ENCODE results near the gene PAH. TPM values are rescaled to one million over a fixed set of nuclear protein-coding genes. Genes with fewer than 3 reads are reported as not detected.

The PAH gene
- polyA plus RNA-seq, 2 of the 4 experiments (the other 2 are of a cell fraction): not detected

DNA sequence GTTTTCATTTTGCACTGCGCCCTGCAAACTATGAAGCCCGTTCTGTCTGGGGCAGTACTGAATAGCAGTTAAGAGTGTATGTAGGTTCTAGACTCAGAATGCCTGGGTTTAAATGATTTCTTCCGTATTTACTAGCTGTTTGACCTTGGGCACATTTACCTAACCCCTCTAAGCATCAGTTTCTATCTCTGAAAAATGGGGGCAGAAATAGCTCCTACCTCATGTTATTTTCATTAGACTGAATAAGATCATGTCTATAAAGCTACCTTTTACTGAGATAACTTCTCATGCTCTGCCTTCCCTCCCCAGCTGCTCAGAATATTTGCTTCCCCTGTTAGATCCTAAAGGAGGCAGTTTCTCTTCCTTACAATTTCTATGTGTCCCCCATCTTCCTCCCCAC lies 5.7 kb downstream of the PAH start:
- no peak for TF ChIP-seq CBX8 (IDR thresholded peaks at IDR 0.05)
- TF ChIP-seq, protein P1, sequence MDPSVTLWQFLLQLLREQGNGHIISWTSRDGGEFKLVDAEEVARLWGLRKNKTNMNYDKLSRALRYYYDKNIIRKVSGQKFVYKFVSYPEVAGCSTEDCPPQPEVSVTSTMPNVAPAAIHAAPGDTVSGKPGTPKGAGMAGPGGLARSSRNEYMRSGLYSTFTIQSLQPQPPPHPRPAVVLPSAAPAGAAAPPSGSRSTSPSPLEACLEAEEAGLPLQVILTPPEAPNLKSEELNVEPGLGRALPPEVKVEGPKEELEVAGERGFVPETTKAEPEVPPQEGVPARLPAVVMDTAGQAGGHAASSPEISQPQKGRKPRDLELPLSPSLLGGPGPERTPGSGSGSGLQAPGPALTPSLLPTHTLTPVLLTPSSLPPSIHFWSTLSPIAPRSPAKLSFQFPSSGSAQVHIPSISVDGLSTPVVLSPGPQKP (IDR thresholded peaks at IDR 0.05; ENCODE audit: low read depth, low read length): no peak
- TF ChIP-seq, protein P2, sequence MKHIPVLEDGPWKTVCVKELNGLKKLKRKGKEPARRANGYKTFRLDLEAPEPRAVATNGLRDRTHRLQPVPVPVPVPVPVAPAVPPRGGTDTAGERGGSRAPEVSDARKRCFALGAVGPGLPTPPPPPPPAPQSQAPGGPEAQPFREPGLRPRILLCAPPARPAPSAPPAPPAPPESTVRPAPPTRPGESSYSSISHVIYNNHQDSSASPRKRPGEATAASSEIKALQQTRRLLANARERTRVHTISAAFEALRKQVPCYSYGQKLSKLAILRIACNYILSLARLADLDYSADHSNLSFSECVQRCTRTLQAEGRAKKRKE (CRISPR knock-in tag; IDR thresholded peaks at IDR 0.05; ENCODE audit: low read depth): no peak
- TF ChIP-seq SMC3 (IDR thresholded peaks at IDR 0.05): no peak
- TF ChIP-seq MAFK (IDR thresholded peaks at IDR 0.05; ENCODE audit: partially characterized antibody): no peak
- no peak for TF ChIP-seq CBX2 (IDR thresholded peaks at IDR 0.05; ENCODE audit: borderline replicate concordance, low read depth)
- TF ChIP-seq MAZ (IDR thresholded peaks at IDR 0.05; ENCODE audit: borderline replicate concordance, low read depth, low read length): no peak
- TF ChIP-seq HOXB13 (CRISPR knock-in tag; IDR thresholded peaks at IDR 0.05; ENCODE audit: low read depth): no peak
- no peak for TF ChIP-seq HOXB5 (CRISPR knock-in tag; IDR thresholded peaks at IDR 0.05)
- TF ChIP-seq FOSL2 (IDR thresholded peaks at IDR 0.05): no peak
- TF ChIP-seq FOSL2 (CRISPR knock-in tag; IDR thresholded peaks at IDR 0.05): no peak
- TF ChIP-seq CEBPB (IDR thresholded peaks at IDR 0.05): no peak
- no peak for TF ChIP-seq ZC3H11A (IDR thresholded peaks at IDR 0.05)
- TF ChIP-seq, protein P3, sequence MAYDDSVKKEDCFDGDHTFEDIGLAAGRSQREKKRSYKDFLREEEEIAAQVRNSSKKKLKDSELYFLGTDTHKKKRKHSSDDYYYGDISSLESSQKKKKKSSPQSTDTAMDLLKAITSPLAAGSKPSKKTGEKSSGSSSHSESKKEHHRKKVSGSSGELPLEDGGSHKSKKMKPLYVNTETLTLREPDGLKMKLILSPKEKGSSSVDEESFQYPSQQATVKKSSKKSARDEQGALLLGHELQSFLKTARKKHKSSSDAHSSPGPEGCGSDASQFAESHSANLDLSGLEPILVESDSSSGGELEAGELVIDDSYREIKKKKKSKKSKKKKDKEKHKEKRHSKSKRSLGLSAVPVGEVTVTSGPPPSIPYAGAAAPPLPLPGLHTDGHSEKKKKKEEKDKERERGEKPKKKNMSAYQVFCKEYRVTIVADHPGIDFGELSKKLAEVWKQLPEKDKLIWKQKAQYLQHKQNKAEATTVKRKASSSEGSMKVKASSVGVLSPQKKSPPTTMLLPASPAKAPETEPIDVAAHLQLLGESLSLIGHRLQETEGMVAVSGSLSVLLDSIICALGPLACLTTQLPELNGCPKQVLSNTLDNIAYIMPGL (CRISPR knock-in tag; IDR thresholded peaks at IDR 0.05; ENCODE audit: borderline replicate concordance): no peak
- TF ChIP-seq TP53 (CRISPR knock-in tag; IDR thresholded peaks at IDR 0.05): no peak
- no peak for TF ChIP-seq NR3C1 (IDR thresholded peaks at IDR 0.05)
- TF ChIP-seq, protein P4, sequence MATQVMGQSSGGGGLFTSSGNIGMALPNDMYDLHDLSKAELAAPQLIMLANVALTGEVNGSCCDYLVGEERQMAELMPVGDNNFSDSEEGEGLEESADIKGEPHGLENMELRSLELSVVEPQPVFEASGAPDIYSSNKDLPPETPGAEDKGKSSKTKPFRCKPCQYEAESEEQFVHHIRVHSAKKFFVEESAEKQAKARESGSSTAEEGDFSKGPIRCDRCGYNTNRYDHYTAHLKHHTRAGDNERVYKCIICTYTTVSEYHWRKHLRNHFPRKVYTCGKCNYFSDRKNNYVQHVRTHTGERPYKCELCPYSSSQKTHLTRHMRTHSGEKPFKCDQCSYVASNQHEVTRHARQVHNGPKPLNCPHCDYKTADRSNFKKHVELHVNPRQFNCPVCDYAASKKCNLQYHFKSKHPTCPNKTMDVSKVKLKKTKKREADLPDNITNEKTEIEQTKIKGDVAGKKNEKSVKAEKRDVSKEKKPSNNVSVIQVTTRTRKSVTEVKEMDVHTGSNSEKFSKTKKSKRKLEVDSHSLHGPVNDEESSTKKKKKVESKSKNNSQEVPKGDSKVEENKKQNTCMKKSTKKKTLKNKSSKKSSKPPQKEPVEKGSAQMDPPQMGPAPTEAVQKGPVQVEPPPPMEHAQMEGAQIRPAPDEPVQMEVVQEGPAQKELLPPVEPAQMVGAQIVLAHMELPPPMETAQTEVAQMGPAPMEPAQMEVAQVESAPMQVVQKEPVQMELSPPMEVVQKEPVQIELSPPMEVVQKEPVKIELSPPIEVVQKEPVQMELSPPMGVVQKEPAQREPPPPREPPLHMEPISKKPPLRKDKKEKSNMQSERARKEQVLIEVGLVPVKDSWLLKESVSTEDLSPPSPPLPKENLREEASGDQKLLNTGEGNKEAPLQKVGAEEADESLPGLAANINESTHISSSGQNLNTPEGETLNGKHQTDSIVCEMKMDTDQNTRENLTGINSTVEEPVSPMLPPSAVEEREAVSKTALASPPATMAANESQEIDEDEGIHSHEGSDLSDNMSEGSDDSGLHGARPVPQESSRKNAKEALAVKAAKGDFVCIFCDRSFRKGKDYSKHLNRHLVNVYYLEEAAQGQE (IDR thresholded peaks at IDR 0.05): no peak
- TF ChIP-seq, protein P5, sequence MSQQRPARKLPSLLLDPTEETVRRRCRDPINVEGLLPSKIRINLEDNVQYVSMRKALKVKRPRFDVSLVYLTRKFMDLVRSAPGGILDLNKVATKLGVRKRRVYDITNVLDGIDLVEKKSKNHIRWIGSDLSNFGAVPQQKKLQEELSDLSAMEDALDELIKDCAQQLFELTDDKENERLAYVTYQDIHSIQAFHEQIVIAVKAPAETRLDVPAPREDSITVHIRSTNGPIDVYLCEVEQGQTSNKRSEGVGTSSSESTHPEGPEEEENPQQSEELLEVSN (IDR thresholded peaks at IDR 0.05; ENCODE audit: borderline replicate concordance, low read depth): no peak
- TF ChIP-seq, protein P6, sequence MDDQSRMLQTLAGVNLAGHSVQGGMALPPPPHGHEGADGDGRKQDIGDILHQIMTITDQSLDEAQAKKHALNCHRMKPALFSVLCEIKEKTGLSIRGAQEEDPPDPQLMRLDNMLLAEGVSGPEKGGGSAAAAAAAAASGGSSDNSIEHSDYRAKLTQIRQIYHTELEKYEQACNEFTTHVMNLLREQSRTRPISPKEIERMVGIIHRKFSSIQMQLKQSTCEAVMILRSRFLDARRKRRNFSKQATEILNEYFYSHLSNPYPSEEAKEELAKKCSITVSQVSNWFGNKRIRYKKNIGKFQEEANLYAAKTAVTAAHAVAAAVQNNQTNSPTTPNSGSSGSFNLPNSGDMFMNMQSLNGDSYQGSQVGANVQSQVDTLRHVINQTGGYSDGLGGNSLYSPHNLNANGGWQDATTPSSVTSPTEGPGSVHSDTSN (IDR thresholded peaks at IDR 0.05): no peak
- ChIA-PET POLR2A (no interaction called here), CTCF (interaction anchor here (0.9 kb wide), 1 partner anchor 637 kb away, joined by 3 read pairs; no protein-coding TSS in a partner anchor)
- Histone ChIP-seq H3K27ac (no peak overlapping the region), H3K4me3 (no peak overlapping the region), H3K9me3 (no peaks in the 10 kb centered on the region), H3K4me1 (no peaks in the 10 kb centered on the region), H3K4me2 (no peak overlapping the region)
- ATAC-seq (no peak), FAIRE-seq (no peak), DNase-seq (ENCODE audit: low read depth in 1 of 2, low spot score in 1 of 2) (no peak)
- 52% methylated on average over 3 of the region's 3 CpGs for WGBS (ENCODE audit: missing lambda C conversion rate)
